ENCODE data around the gene HMGCR. TPM values are rescaled to one million over a fixed set of nuclear protein-coding genes. Genes with fewer than 3 reads are reported as not detected.

HMGCR gene
- total and polyA plus RNA-seq, 2 experiments from 2014 or later, result 76.1 to 208 TPM

DNA sequence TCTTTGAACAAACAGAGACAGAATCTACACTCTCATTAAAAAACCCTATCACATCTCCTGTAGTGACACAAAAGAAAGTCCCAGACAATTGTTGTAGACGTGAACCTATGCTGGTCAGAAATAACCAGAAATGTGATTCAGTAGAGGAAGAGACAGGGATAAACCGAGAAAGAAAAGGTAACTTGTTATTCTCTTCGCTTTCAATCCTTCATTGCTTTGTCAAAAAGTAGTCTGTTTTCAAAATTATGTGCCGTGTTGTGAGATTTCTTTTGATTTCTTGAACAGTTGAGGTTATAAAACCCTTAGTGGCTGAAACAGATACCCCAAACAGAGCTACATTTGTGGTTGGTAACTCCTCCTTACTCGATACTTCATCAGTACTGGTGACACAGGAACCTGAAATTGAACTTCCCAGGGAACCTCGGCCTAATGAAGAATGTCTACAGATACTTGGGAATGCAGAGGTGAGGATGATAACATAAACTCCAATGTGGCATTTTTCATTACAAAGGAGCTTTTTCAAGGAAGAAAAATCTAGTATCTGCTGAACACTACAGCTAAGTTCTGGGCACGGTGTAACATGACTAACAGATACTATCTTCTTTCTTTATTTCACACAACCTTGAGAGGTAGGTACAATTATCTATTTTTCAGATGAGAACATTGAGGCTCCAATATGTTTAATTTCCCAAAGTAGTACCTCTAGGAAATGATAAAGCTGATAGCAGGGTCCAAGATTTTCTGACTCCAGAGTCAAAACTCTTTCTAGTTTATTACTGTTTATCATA is 14.3 kb downstream of the HMGCR start:
- TF ChIP-seq EZH2 (IDR thresholded peaks at IDR 0.05; ENCODE audit: borderline replicate concordance), result no peak
- no peak for TF ChIP-seq EZH2phosphoT487 (IDR thresholded peaks at IDR 0.05; ENCODE audit: low read depth, severe bottlenecking, unreplicated experiment)
- TF ChIP-seq, protein P1, sequence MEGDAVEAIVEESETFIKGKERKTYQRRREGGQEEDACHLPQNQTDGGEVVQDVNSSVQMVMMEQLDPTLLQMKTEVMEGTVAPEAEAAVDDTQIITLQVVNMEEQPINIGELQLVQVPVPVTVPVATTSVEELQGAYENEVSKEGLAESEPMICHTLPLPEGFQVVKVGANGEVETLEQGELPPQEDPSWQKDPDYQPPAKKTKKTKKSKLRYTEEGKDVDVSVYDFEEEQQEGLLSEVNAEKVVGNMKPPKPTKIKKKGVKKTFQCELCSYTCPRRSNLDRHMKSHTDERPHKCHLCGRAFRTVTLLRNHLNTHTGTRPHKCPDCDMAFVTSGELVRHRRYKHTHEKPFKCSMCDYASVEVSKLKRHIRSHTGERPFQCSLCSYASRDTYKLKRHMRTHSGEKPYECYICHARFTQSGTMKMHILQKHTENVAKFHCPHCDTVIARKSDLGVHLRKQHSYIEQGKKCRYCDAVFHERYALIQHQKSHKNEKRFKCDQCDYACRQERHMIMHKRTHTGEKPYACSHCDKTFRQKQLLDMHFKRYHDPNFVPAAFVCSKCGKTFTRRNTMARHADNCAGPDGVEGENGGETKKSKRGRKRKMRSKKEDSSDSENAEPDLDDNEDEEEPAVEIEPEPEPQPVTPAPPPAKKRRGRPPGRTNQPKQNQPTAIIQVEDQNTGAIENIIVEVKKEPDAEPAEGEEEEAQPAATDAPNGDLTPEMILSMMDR (IDR thresholded peaks at IDR 0.05; ENCODE audit: poor library complexity), result no peak
- H3K9me2 ChIP-seq (replicated peaks; ENCODE audit: insufficient read depth), result no peaks in the 10 kb centered on the region
- no peak overlapping the region for H3K27ac ChIP-seq
- no peak for DNase-seq (ENCODE audit: low spot score)
- no peaks in the 10 kb centered on the region for H3K27me3 ChIP-seq
- H4K20me1 ChIP-seq (ENCODE audit: insufficient read depth, poor library complexity, severe bottlenecking), result peaks cover 53% of the 10 kb centered on the region
- no peaks in the 10 kb centered on the region for H3K9me3 ChIP-seq (ENCODE audit: low read depth)
- H3K79me2 ChIP-seq, result peaks cover 65% of the 10 kb centered on the region
- WGBS (ENCODE audit: low lambda C conversion rate, missing lambda C conversion rate), result 97% methylated on average over 7 of the region's 7 CpGs
- no peaks in the 10 kb centered on the region for H3K4me1 ChIP-seq (ENCODE audit: insufficient read depth)
- H3K4me3 ChIP-seq, result no peak overlapping the region
- H3K4me2 ChIP-seq, result no peak overlapping the region
- H3K36me3 ChIP-seq (replicated peaks; ENCODE audit: insufficient read depth, low read depth), result peaks cover 42% of the 10 kb centered on the region
- no peak overlapping the region for H2AFZ ChIP-seq

DNA sequence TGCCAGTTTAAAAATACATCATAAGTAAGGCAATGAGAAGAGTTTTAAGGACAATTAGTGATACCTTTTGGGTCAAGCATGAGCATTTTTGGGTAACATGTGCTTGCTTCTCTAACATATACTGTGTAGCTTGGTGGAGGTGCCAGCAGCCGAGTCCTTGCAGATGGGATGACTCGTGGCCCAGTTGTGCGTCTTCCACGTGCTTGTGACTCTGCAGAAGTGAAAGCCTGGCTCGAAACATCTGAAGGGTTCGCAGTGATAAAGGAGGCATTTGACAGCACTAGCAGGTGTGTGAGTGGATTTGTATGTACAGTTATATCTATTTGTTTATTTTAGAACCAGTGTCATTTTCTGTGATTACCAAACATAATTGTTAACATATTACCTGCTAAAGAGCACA is 18.2 kb downstream of the HMGCR start:
- TF ChIP-seq, protein P1 (IDR thresholded peaks at IDR 0.05; ENCODE audit: poor library complexity), result no peak
- TF ChIP-seq EZH2 (IDR thresholded peaks at IDR 0.05; ENCODE audit: borderline replicate concordance) (no peak), EZH2phosphoT487 (IDR thresholded peaks at IDR 0.05; ENCODE audit: low read depth, severe bottlenecking, unreplicated experiment) (no peak)
- Histone ChIP-seq H3K27ac (no peak overlapping the region), H3K4me1 (ENCODE audit: insufficient read depth) (no peaks in the 10 kb centered on the region), H3K36me3 (replicated peaks; ENCODE audit: insufficient read depth, low read depth) (peaks cover 24% of the 10 kb centered on the region), H3K4me3 (no peak overlapping the region), H3K9me2 (replicated peaks; ENCODE audit: insufficient read depth) (no peaks in the 10 kb centered on the region), H3K4me2 (no peak overlapping the region), H3K79me2 (peaks cover 26% of the 10 kb centered on the region), H4K20me1 (ENCODE audit: insufficient read depth, poor library complexity, severe bottlenecking) (peaks cover 30% of the 10 kb centered on the region), H2AFZ (no peak overlapping the region), H3K9me3 (ENCODE audit: low read depth) (no peaks in the 10 kb centered on the region), H3K27me3 (no peaks in the 10 kb centered on the region)
- WGBS (ENCODE audit: low lambda C conversion rate, missing lambda C conversion rate), result 91% methylated on average over 6 of the region's 6 CpGs
- DNase-seq (ENCODE audit: low spot score), result no peak

DNA sequence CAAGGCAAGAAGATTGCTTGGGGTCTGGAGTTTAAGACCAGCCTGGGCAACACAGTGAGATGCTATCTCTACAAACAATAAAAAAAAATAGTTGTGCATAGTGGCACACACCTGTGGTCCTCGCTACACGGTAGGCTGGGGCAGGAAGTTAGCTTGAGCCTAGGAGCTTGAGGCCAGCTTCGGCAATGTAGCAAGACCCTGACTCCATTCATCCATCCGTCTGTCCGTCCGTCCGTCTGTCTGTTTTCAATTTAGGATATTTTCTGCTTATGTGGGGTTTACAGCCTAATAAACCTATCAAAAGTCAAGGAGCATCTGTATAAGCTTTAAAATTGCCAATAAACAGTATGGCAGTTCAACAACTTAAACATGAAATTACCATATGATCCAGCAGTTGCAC is 19.7 kb downstream of the HMGCR start:
- H3K27ac ChIP-seq, result no peak overlapping the region
- WGBS (ENCODE audit: low lambda C conversion rate, missing lambda C conversion rate), result 93% methylated on average over 7 of the region's 7 CpGs
- H3K36me3 ChIP-seq (replicated peaks; ENCODE audit: insufficient read depth, low read depth), result peaks cover 11% of the 10 kb centered on the region

More for the DNA sequence above, 19.7 kb downstream of the HMGCR start:
- H2AFZ ChIP-seq, result no peak overlapping the region
- H3K4me1 ChIP-seq (ENCODE audit: insufficient read depth), result no peaks in the 10 kb centered on the region
- no peak for DNase-seq (ENCODE audit: low spot score)
- no peaks in the 10 kb centered on the region for H3K9me2 ChIP-seq (replicated peaks; ENCODE audit: insufficient read depth)
- TF ChIP-seq, protein P1 (IDR thresholded peaks at IDR 0.05; ENCODE audit: poor library complexity), result no peak
- no peak for TF ChIP-seq EZH2 (IDR thresholded peaks at IDR 0.05; ENCODE audit: borderline replicate concordance)
- TF ChIP-seq EZH2phosphoT487 (IDR thresholded peaks at IDR 0.05; ENCODE audit: low read depth, severe bottlenecking, unreplicated experiment), result no peak
- peaks cover 23% of the 10 kb centered on the region for H4K20me1 ChIP-seq (ENCODE audit: insufficient read depth, poor library complexity, severe bottlenecking)
- no peaks in the 10 kb centered on the region for H3K27me3 ChIP-seq
- H3K79me2 ChIP-seq, result peaks cover 14% of the 10 kb centered on the region
- H3K9me3 ChIP-seq (ENCODE audit: low read depth), result no peaks in the 10 kb centered on the region
- no peak overlapping the region for H3K4me3 ChIP-seq
- H3K4me2 ChIP-seq, result no peak overlapping the region
